Endothelial cell of umbilical vein (primary cell): ENCODE data around the gene CCNI. TPM values are rescaled to one million over a fixed set of nuclear protein-coding genes. Genes with fewer than 3 reads are reported as not detected.

ENCODE experiments used
- BruUV-seq: library from RNA; stranded (reverse); fragments of 400-500 nt; replicated peaks from 2 replicates; lab custom pipeline; 2021; lab: Mats Ljungman, UMichigan
- CTCF ChIA-PET: fragments of 300-600, 350-600 bp; sonication (Branson Sonifier 250); formaldehyde crosslinking; loops from one replicate; lab custom pipeline; 2021; ENCODE audit warnings: antibody characterized with exemption, inconsistent platforms; lab: Charles Lee
- POLR2A ChIA-PET: fragments of 300-600, 350-600 bp; sonication (Branson Sonifier 250); formaldehyde crosslinking; loops from one replicate; lab custom pipeline; 2021; ENCODE audit warnings: antibody characterized with exemption, inconsistent platforms; lab: Charles Lee
- DNase-seq: peaks from one replicate; pipeline ENCODE4 v3.0.0-alpha.2; 2011; ENCODE audit warnings: low read depth, low spot score
- FAIRE-seq: peaks from 2 replicates; lab custom pipeline; 2011; peaks lifted over from hg19 to GRCh38; lab: Jason Lieb, UNC
- H2AFZ ChIP-seq: 2 replicates; pipeline ENCODE4 v1.6.0; 2012; ENCODE audit warnings: low read depth, low read length, control low read depth, inconsistent platforms
- H3K27ac ChIP-seq: 2 replicates; pipeline ENCODE4 v1.5.1; 2011; ENCODE audit warnings: low read depth, mild to moderate bottlenecking, control low read depth, low read length, moderate library complexity; ENCODE audit not compliant: insufficient read depth
- H3K27me3 ChIP-seq, 2 experiments: 2 replicates each; pipeline versions ENCODE4 v1.6.0 to v1.6.1; 2011; ENCODE audit warnings: low read length in 2 of 2, mixed read lengths in 1 of 2; ENCODE audit not compliant: control insufficient read depth in 2 of 2, insufficient read depth in 2 of 2
- H3K36me3 ChIP-seq, 2 experiments: 2 replicates in 1 of 2; 3 replicates in 1 of 2; pipeline ENCODE4 v1.5.1; 2011; ENCODE audit warnings: low read length in 2 of 2, mild to moderate bottlenecking in 1 of 2, moderate library complexity in 1 of 2; ENCODE audit not compliant: control insufficient read depth in 2 of 2, insufficient read depth in 2 of 2; ENCODE audit errors: extremely low read depth in 1 of 2
- H3K4me1 ChIP-seq: 3 replicates; pipeline ENCODE4 v1.5.1; 2011; ENCODE audit warnings: mild to moderate bottlenecking, low read length; ENCODE audit not compliant: control insufficient read depth, insufficient read depth; ENCODE audit errors: extremely low read depth
- H3K4me2 ChIP-seq: 2 replicates; pipeline ENCODE4 v1.6.1; 2011; ENCODE audit warnings: low read length, control low read depth, mixed read lengths; ENCODE audit not compliant: insufficient read depth
- H3K4me3 ChIP-seq, 3 experiments: fragments of 200-600 bp in 1 of 3; sonication (generic), shearing (Covaris generic) in 1 of 3; replicated peaks in 1 of 3; 2 replicates each; pipeline ENCODE4 v1.5.1; 2011 to 2016; ENCODE audit warnings: control low read depth in 3 of 3, low read length in 3 of 3, mild to moderate bottlenecking in 2 of 3, inconsistent platforms in 1 of 3, low read depth in 1 of 3, moderate library complexity in 1 of 3; ENCODE audit not compliant: insufficient read depth in 1 of 3
- H3K79me2 ChIP-seq: 2 replicates; pipeline ENCODE4 v1.6.0; 2012; ENCODE audit warnings: low read length, inconsistent platforms; ENCODE audit not compliant: control insufficient read depth, insufficient read depth
- H3K9ac ChIP-seq: replicated peaks from 2 replicates; pipeline ENCODE3; 2011; ENCODE audit warnings: low read length, control low read depth; ENCODE audit not compliant: insufficient read depth; ENCODE audit errors: extremely low read depth
- H3K9me1 ChIP-seq: replicated peaks from 3 replicates; pipeline ENCODE4 v1.6.0; 2011; ENCODE audit warnings: mild to moderate bottlenecking, low read length; ENCODE audit not compliant: control insufficient read depth, insufficient read depth; ENCODE audit errors: extremely low read depth
- H3K9me3 ChIP-seq: replicated peaks from 2 replicates; pipeline ENCODE4 v1.5.1; 2012; ENCODE audit warnings: low read length, inconsistent platforms; ENCODE audit not compliant: control insufficient read depth, insufficient read depth
- H4K20me1 ChIP-seq: replicated peaks from 2 replicates; pipeline ENCODE3; 2011; ENCODE audit warnings: mild to moderate bottlenecking, low read length; ENCODE audit not compliant: control insufficient read depth, insufficient read depth; ENCODE audit errors: extremely low read depth
- CTCF ChIP-seq, 2 donors: IDR thresholded peaks; 1 replicate in 1 of 2; 2 replicates in 1 of 2; pipeline ENCODE4 v1.5.1; 2011; ENCODE audit warnings: low read length in 2 of 2, mild to moderate bottlenecking in 2 of 2, moderate library complexity in 2 of 2, control low read depth in 1 of 2, inconsistent platforms in 1 of 2, low read depth in 1 of 2; ENCODE audit not compliant: insufficient read depth in 1 of 2; ENCODE audit errors: extremely low read depth in 1 of 2
- EZH2 ChIP-seq: IDR thresholded peaks from 2 replicates; pipeline ENCODE4 v1.6.1; 2012; ENCODE audit warnings: borderline replicate concordance, low read depth, mild to moderate bottlenecking, moderate library complexity, low read length, inconsistent platforms; ENCODE audit not compliant: severe bottlenecking
- FOS ChIP-seq: IDR thresholded peaks from 2 replicates; pipeline ENCODE4 v1.6.1; 2011; ENCODE audit warnings: mild to moderate bottlenecking, low read length, moderate library complexity, borderline replicate concordance; ENCODE audit not compliant: insufficient read depth
- GATA2 ChIP-seq: IDR thresholded peaks from 2 replicates; pipeline ENCODE4 v1.7.0; 2011; ENCODE audit warnings: low read depth, mild to moderate bottlenecking, moderate library complexity, mixed read lengths, low read length; ENCODE audit not compliant: insufficient read length, insufficient read depth
- JUN ChIP-seq: IDR thresholded peaks from 2 replicates; pipeline ENCODE4 v1.6.1; 2011; ENCODE audit warnings: borderline replicate concordance, low read depth; ENCODE audit not compliant: insufficient read length, insufficient read depth
- MAX ChIP-seq: IDR thresholded peaks from 2 replicates; pipeline ENCODE4 v1.6.1; 2011; ENCODE audit not compliant: insufficient read depth, insufficient read length
- MYC ChIP-seq: IDR thresholded peaks from one replicate; pipeline ENCODE4 v1.6.1; 2011; ENCODE audit warnings: mild to moderate bottlenecking, low read depth, low read length
- POLR2A ChIP-seq: IDR thresholded peaks from 2 replicates; pipeline ENCODE4 v1.6.1; 2012; ENCODE audit warnings: low read depth, mild to moderate bottlenecking, control low read depth, low read length
- POLR2AphosphoS5 ChIP-seq: IDR thresholded peaks from 2 replicates; pipeline ENCODE4 v1.6.1; 2012; ENCODE audit warnings: low read depth, mild to moderate bottlenecking, control low read depth, low read length, moderate library complexity; ENCODE audit not compliant: insufficient read depth
- dilution Hi-C: fragments of 300-500 bp; cut with MboI; formaldehyde crosslinking; loops from one replicate; pipeline ENCODE4 v1.15.0; 2019; ENCODE audit warnings: low sequenced_read_pairs; ENCODE audit not compliant: extremely low pct_ligation_motif_present
- intact Hi-C: fragments of 100-400 bp; cut with micrococcal nuclease; formaldehyde crosslinking; loops from one replicate; pipeline ENCODE4 v1.10.0; 2022
- polyA plus RNA-seq, 4 experiments: library from polyadenylated mRNA; depleted of rRNA in 3 of 4; stranded (reverse) in 3 of 4; unstranded in 1 of 4; fragments of >200 nt; gene quantifications; 2 replicates each; pipeline versions ENCODE4 v1.2.1 to v1.2.3, GENCODE V29; 2011 to 2012; ENCODE audit warnings: missing spikeins in 1 of 4
- total RNA-seq: library from RNA; stranded (reverse); gene quantifications from 2 replicates; pipeline ENCODE4 v1.2.3, GENCODE V29; 2021

The CCNI gene
- total and polyA plus RNA-seq, 2 donors (not counting 3 experiments of a cell fraction or from before 2014, with no cell fraction given): 88.6 to 212 TPM

- intact Hi-C loops: loop anchor here (5.0 to 10.0 kb wide), 2 partner anchors 787 to 930 kb away; partner anchors contain the start of genes MRPL1 and NUP54
Measured at GRCh38 chr4:77074981-77075855, 571 bp downstream of the CCNI start.

More at GRCh38 chr4:77074981-77075855, 571 bp downstream of the CCNI start:
- FAIRE-seq (peak; percentile 75), DNase-seq (peak; percentile 79)
- peak overlapping the region; percentile 98 for H3K27ac ChIP-seq
- peak overlapping the region; percentile 74 for H3K4me2 ChIP-seq
- H3K4me3 ChIP-seq: peak overlapping the region; percentile 83 to 98 (median 90)
- BruUV-seq: TSS peak; percentile 31
- peaks cover 17% of the 10 kb centered on the region for H4K20me1 ChIP-seq
- H3K27me3 ChIP-seq: no peaks in the 10 kb centered on the region
- TF ChIP-seq MYC (no peak), MAX (no peak), GATA2 (no peak), JUN (no peak), CTCF (IDR thresholded peaks at IDR 0.05; ENCODE audit: extremely low read depth in 1 of 2, insufficient read depth in 1 of 2, low read depth in 1 of 2, low read length in 2 of 2) (no peak), EZH2 (no peak), POLR2A (no peak), FOS (no peak), POLR2AphosphoS5 (no peak)
- H3K9ac ChIP-seq: peak overlapping the region; percentile 99
- no peaks in the 10 kb centered on the region for H3K9me1 ChIP-seq
- H3K9me3 ChIP-seq: no peaks in the 10 kb centered on the region
- peaks cover 53% of the 10 kb centered on the region for H3K79me2 ChIP-seq
- H2AFZ ChIP-seq: no peak overlapping the region
- ChIA-PET CTCF (interaction anchor here (2.1 to 8.1 kb wide), 3 partner anchors 19 to 128 kb away, joined by 13 to 71 read pairs (median 57); no protein-coding TSS in a partner anchor), POLR2A (interaction anchor here (0.6 to 2.0 kb wide), 6 partner anchors 9 to 1585 kb away, joined by 3 to 4 read pairs (median 3); partner anchors contain the start of genes RCHY1 and THAP6)
- dilution Hi-C loops: no loop called here
- peaks cover 22% of the 10 kb centered on the region for H3K4me1 ChIP-seq
- H3K36me3 ChIP-seq: no peaks in the 10 kb centered on the region
